Activated CD8-positive, alpha-beta memory T cell treated with anti-CD3 and anti-CD28 coated beads, Interleukin-2, amount 10 ng/mL, durations not matched to agents 7 days and 5 days (primary cell): ENCODE measurements around the gene CARD10. TPM values are rescaled to one million over a fixed set of nuclear protein-coding genes. Genes with fewer than 3 reads are reported as not detected.
A peak's percentile ranks its signal among the peaks of the same experiment; 100 is the strongest.

Experiments used
- ATAC-seq: fragments of 150-1000 bp; cut with Tn5 transposase; one replicate; pipeline ENCODE4 v1.10.0; 2021; ENCODE audit warnings: moderate library complexity
- CTCF ChIA-PET: fragments of 350-600 bp; sonication (Branson Sonifier 250); formaldehyde crosslinking; loops from one replicate; lab custom pipeline; 2021; ENCODE audit warnings: antibody characterized with exemption; lab: Charles Lee
- DNase-seq: peaks from one replicate; pipeline ENCODE4 v3.0.0-alpha.2; 2020
- H3K27ac Mint-ChIP-seq: one replicate; pipeline ENCODE4 v1.8.0; 2021; ENCODE audit warnings: mild to moderate bottlenecking, mixed read lengths
- H3K27me3 Mint-ChIP-seq: one replicate; pipeline ENCODE4 v1.8.0; 2021; ENCODE audit warnings: mixed read lengths
- H3K36me3 Mint-ChIP-seq: one replicate; pipeline ENCODE4 v1.8.0; 2021; ENCODE audit warnings: mild to moderate bottlenecking, mixed read lengths
- H3K4me1 Mint-ChIP-seq: one replicate; pipeline ENCODE4 v1.8.0; 2021; ENCODE audit warnings: mixed read lengths
- H3K4me3 Mint-ChIP-seq: one replicate; pipeline ENCODE4 v1.8.0; 2021; ENCODE audit warnings: mild to moderate bottlenecking, moderate library complexity, mixed read lengths
- H3K9me3 Mint-ChIP-seq: one replicate; pipeline ENCODE4 v1.8.0; 2022; ENCODE audit warnings: low read depth, mixed read lengths
- total RNA-seq, 2 experiments: library from RNA; stranded (reverse); gene quantifications; one replicate each; pipeline ENCODE4 v1.2.3, GENCODE V29; 2021

CARD10 gene
- total RNA-seq, 2 experiments from 2014 or later: 0.16 TPM; not detected in 1

GRCh38 chr22:37467391-37467955 is 51.7 kb downstream of the CARD10 start:
- Mint-ChIP-seq H3K36me3 (peaks cover 25% of the 10 kb centered on the region), H3K4me1 (peaks cover 9% of the 10 kb centered on the region), H3K27me3 (no peaks in the 10 kb centered on the region), H3K4me3 (no peak overlapping the region), H3K27ac (no peak overlapping the region), H3K9me3 (no peaks in the 10 kb centered on the region)
- no peak for DNase-seq
- CTCF ChIA-PET: interaction anchor here (0.9 to 1.4 kb wide), 2 partner anchors 10 to 38 kb away, joined by 3 to 5 read pairs; no protein-coding TSS in a partner anchor
- ATAC-seq: no peak

GRCh38 chr22:37464181-37464580 is 55.0 kb downstream of the CARD10 start:
- Mint-ChIP-seq H3K4me3 (no peak overlapping the region), H3K27me3 (no peaks in the 10 kb centered on the region), H3K4me1 (peaks cover 9% of the 10 kb centered on the region), H3K36me3 (peaks cover 12% of the 10 kb centered on the region), H3K27ac (no peak overlapping the region), H3K9me3 (no peaks in the 10 kb centered on the region)
- ATAC-seq: no peak
- no peak for DNase-seq
- CTCF ChIA-PET: interaction anchor here (2.2 kb wide), 1 partner anchor 9 kb away, joined by 7 read pairs; no protein-coding TSS in a partner anchor

DNA sequence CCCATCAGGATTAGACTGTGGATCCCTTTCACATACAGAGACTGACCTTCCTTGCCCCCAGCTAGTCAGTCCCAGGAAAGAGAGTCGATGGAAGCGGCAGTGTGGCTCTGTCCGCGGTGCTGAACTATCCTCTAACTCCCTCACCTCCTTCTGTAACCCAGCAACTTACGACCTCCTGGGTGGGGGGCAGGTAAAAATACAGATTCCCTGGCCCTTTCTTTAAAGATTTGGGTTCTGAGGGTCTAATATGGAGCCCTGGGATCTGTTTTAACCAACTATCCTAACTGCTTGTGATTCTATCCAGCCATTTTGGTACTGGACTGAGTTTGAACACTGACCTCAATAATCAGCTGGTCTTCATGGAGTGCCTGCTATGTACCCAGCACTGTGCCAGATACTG is 56.2 kb downstream of the CARD10 start:
- Mint-ChIP-seq H3K36me3 (peaks cover 10% of the 10 kb centered on the region), H3K27ac (no peak overlapping the region), H3K27me3 (no peaks in the 10 kb centered on the region), H3K4me3 (no peak overlapping the region), H3K4me1 (peaks cover 9% of the 10 kb centered on the region), H3K9me3 (no peaks in the 10 kb centered on the region)
- ATAC-seq (no peak), DNase-seq (no peak)
- CTCF ChIA-PET: interaction anchor here (2.2 kb wide), 1 partner anchor 10 kb away, joined by 7 read pairs; no protein-coding TSS in a partner anchor

GRCh38 chr22:37462436-37462835 is 56.8 kb downstream of the CARD10 start:
- ATAC-seq (no peak), DNase-seq (no peak)
- Mint-ChIP-seq H3K27ac (no peak overlapping the region), H3K36me3 (peaks cover 9% of the 10 kb centered on the region), H3K4me3 (no peak overlapping the region), H3K4me1 (peaks cover 9% of the 10 kb centered on the region), H3K27me3 (no peaks in the 10 kb centered on the region), H3K9me3 (no peaks in the 10 kb centered on the region)
- CTCF ChIA-PET: interaction anchor here (1.0 kb wide), 1 partner anchor 10 kb away, joined by 5 read pairs; no protein-coding TSS in a partner anchor

GRCh38 chr22:37461961-37462360 is 57.3 kb downstream of the CARD10 start:
- H3K4me1 Mint-ChIP-seq: peaks cover 9% of the 10 kb centered on the region
- no peak overlapping the region for H3K27ac Mint-ChIP-seq
- DNase-seq: no peak
- no peak overlapping the region for H3K4me3 Mint-ChIP-seq
- peaks cover 9% of the 10 kb centered on the region for H3K36me3 Mint-ChIP-seq
- CTCF ChIA-PET: interaction anchor here (1.0 kb wide), 1 partner anchor 10 kb away, joined by 5 read pairs; no protein-coding TSS in a partner anchor
- no peaks in the 10 kb centered on the region for H3K27me3 Mint-ChIP-seq
- H3K9me3 Mint-ChIP-seq: no peaks in the 10 kb centered on the region
- ATAC-seq: no peak

- no peak overlapping the region for H3K27ac Mint-ChIP-seq
- peaks cover 5% of the 10 kb centered on the region for H3K36me3 Mint-ChIP-seq
- no peak overlapping the region for H3K4me3 Mint-ChIP-seq
- H3K4me1 Mint-ChIP-seq: peaks cover 9% of the 10 kb centered on the region
- no peaks in the 10 kb centered on the region for H3K27me3 Mint-ChIP-seq
- no peaks in the 10 kb centered on the region for H3K9me3 Mint-ChIP-seq
- ATAC-seq (no peak), DNase-seq (no peak)
- CTCF ChIA-PET: no interaction called here
Observed at GRCh38 chr22:37460684-37461083, 58.5 kb downstream of the CARD10 start.

GRCh38 chr22:37459206-37459605 is 60.0 kb downstream of the CARD10 start:
- no peak for DNase-seq
- Mint-ChIP-seq H3K27me3 (no peaks in the 10 kb centered on the region), H3K4me1 (peaks cover 1% of the 10 kb centered on the region), H3K36me3 (peaks cover 1% of the 10 kb centered on the region), H3K9me3 (no peaks in the 10 kb centered on the region), H3K27ac (no peak overlapping the region), H3K4me3 (no peak overlapping the region)
- no peak for ATAC-seq
- CTCF ChIA-PET: interaction anchor here (0.6 to 4.8 kb wide), 8 partner anchors 10 to 217 kb away, joined by 3 to 67 read pairs (median 8); no protein-coding TSS in a partner anchor

DNA sequence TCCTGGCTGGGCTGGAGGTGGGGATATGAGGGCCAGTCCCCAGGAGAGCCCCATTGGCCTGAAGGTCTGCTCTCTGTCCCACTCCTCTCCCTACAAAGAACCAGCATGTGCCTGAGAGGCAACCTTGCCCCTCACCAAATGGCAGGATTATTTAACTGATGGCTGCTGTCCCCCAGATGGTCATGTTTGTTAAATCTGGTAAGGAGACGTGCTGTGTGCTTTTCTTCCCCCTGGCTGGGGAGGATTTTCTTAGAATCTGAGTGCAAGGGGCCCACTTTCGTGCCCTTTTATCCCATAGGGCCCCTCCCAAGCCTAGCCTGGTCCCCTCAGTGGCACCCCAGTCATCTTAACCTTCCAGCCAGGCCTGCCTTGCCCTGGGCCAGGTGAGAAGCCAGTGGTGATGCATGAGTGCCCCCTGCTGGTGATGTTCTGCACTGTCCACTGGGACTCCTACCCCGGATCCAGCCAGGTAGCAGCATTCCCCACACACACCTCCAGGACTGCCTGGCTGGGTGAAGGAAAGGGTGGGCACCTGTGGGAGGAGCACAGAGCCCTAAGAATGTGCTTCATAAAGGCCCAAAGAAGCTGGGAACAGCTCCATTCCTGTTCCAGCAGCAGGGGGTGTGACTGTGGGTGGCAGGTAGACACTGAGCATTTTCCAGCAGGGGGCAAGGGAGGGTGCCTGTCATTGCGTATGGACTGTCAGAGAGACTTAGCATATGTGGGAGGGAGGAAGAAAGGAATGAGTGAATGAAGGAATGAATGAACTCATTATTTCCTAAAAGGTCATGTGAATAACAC is 61.9 kb downstream of the CARD10 start:
- Mint-ChIP-seq H3K36me3 (peaks cover 1% of the 10 kb centered on the region), H3K4me1 (no peaks in the 10 kb centered on the region)
- CTCF ChIA-PET: interaction anchor here (0.8 to 4.8 kb wide), 21 partner anchors 9 to 215 kb away, joined by 3 to 67 read pairs (median 5); partner anchors contain the start of gene ELFN2

DNA sequence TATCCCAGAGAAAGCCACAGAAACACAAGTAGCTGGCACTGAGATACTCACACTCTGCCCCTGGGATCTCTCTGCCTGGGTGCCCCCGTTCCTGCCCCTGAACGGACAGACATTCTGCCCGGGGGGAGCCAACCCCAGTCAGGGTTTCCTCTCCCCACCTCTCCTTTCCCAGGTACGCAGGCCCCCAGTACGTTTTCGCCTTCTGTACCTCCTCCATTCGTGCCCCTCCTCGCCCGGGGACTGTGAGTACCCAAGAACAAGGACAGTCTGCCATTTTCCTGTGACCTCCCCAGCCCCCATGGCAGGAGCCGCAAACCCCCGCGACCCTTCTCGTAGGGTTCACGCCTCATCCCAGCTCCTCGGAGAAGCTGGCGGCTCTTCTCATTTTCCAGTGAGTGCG is 62.9 kb downstream of the CARD10 start:
- H3K36me3 Mint-ChIP-seq: peaks cover 1% of the 10 kb centered on the region
- H3K27me3 Mint-ChIP-seq: no peaks in the 10 kb centered on the region
- H3K27ac Mint-ChIP-seq: no peak overlapping the region
- H3K4me3 Mint-ChIP-seq: no peak overlapping the region
- ATAC-seq: no peak
- no peaks in the 10 kb centered on the region for H3K4me1 Mint-ChIP-seq
- no peak for DNase-seq
- CTCF ChIA-PET: interaction anchor here (0.6 to 4.8 kb wide), 13 partner anchors 16 to 198 kb away, joined by 3 to 67 read pairs (median 4); partner anchors contain the start of gene ELFN2
- no peaks in the 10 kb centered on the region for H3K9me3 Mint-ChIP-seq

More for the DNA sequence above, 61.9 kb downstream of the CARD10 start:
- DNase-seq (peak; percentile 87), ATAC-seq (peak; percentile 98)
- H3K27ac Mint-ChIP-seq: no peak overlapping the region
- no peaks in the 10 kb centered on the region for H3K9me3 Mint-ChIP-seq
- H3K27me3 Mint-ChIP-seq: no peaks in the 10 kb centered on the region
- H3K4me3 Mint-ChIP-seq: no peak overlapping the region

- H3K27ac Mint-ChIP-seq: no peak overlapping the region
- H3K9me3 Mint-ChIP-seq: no peaks in the 10 kb centered on the region
- CTCF ChIA-PET: interaction anchor here (0.8 to 4.8 kb wide), 9 partner anchors 15 to 196 kb away, joined by 3 to 67 read pairs (median 4); no protein-coding TSS in a partner anchor
- ATAC-seq (no peak), DNase-seq (no peak)
- H3K27me3 Mint-ChIP-seq: no peaks in the 10 kb centered on the region
- H3K36me3 Mint-ChIP-seq: peaks cover 1% of the 10 kb centered on the region
- no peaks in the 10 kb centered on the region for H3K4me1 Mint-ChIP-seq
- H3K4me3 Mint-ChIP-seq: no peak overlapping the region
Observed at GRCh38 chr22:37455896-37456295, 63.3 kb downstream of the CARD10 start.

DNA sequence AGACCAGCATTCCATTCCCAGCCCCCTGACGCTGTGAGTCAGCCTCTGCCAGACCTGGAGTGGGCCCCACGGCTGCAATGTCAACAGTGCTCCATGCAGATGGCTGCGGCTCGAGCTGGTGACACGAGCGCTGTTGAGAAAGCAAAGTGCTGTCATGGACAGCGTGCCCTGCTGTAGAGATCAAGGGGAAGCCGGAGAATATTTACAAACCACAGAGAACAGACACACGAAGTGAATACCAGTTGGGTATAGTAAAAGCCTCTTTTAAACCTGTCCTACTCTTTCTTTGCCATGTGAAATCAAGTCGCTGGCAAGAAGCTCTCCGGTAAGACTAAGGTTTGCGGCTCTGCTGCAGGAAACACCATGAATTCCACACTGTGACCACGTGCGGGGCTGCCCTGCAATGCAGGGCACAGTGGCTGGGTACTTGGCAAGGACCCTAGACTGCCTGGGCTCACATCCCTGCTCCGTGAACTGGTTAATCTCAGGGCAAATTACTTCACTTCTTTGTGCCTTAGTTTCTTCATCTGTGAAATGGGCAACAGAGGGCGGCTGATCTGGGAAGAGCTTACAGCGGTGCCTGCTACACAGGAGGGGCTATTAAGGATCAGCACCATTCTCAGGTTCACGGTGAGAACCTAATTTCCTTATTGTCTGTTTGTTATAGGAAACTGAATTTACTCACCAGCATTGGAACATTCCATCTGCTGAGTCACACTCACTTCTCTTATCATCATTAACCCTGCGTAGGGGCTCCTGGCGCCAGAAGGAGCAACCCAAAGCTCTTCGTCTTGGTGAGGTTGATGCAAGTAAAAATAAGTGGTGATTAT is 64.1 kb downstream of the CARD10 start:
- H3K9me3 Mint-ChIP-seq: no peaks in the 10 kb centered on the region
- CTCF ChIA-PET: interaction anchor here (0.6 to 4.8 kb wide), 3 partner anchors 140 to 505 kb away, joined by 3 to 67 read pairs (median 7); no protein-coding TSS in a partner anchor
- no peak overlapping the region for H3K4me3 Mint-ChIP-seq
- H3K36me3 Mint-ChIP-seq: peaks cover 1% of the 10 kb centered on the region
- ATAC-seq (no peak), DNase-seq (no peak)
- H3K4me1 Mint-ChIP-seq: no peaks in the 10 kb centered on the region
- no peak overlapping the region for H3K27ac Mint-ChIP-seq
- no peaks in the 10 kb centered on the region for H3K27me3 Mint-ChIP-seq

DNA sequence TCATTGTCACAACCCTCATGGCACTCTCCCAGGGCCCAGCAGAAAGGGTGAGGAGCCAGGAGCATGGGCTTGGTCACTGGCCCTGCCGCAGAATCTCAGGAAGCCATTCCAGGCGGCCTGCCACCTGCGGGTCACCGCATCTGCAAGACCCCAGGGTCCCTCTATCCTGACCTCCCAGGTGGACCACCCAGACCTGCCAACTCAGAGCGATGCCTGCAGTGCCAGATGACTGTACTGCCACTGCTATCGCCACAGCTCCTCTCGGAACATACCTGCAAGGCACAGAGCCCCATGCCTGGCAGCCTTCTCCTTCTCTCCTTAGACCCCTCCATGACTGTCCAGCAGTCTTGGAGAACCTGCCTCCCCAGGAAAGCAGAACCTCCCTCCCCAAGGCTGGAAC is 65.5 kb downstream of the CARD10 start:
- H3K9me3 Mint-ChIP-seq: no peaks in the 10 kb centered on the region
- DNase-seq (no peak), ATAC-seq (no peak)
- no peak overlapping the region for H3K4me3 Mint-ChIP-seq
- H3K4me1 Mint-ChIP-seq: no peaks in the 10 kb centered on the region
- CTCF ChIA-PET: interaction anchor here (2.1 kb wide), 1 partner anchor 193 kb away, joined by 7 read pairs; no protein-coding TSS in a partner anchor
- H3K27ac Mint-ChIP-seq: no peak overlapping the region
- H3K27me3 Mint-ChIP-seq: no peaks in the 10 kb centered on the region
- no peaks in the 10 kb centered on the region for H3K36me3 Mint-ChIP-seq
